Sigmoid colon (tissue), 4 donors: ENCODE results near the gene DDX27.

Experiments used
- CTCF ChIP-seq, 4 experiments: fragments of 450-650 bp in 3 of 4; fragments of 200-600 bp in 1 of 4; IDR thresholded peaks; one replicate each; pipeline ENCODE4 v1.5.1; 2016 to 2019; ENCODE audit warnings: antibody characterized with exemption in 4 of 4, mild to moderate bottlenecking in 3 of 4, moderate library complexity in 2 of 4
- EP300 ChIP-seq, 4 donors: sonication (generic); formaldehyde crosslinking; IDR thresholded peaks; one replicate each; pipeline ENCODE4 v1.6.1; 2017; ENCODE audit warnings: antibody characterized with exemption in 4 of 4
- POLR2A ChIP-seq, 2 donors: fragments of 450-650 bp; IDR thresholded peaks; one replicate each; pipeline ENCODE4 v1.6.1; 2016; ENCODE audit warnings: antibody characterized with exemption in 2 of 2, mild to moderate bottlenecking in 2 of 2, moderate library complexity in 2 of 2

GRCh38 chr20:49260218-49260617 lies 41.0 kb downstream of the DDX27 start:
- no peak for TF ChIP-seq EP300 (IDR thresholded peaks at IDR 0.05)
- no peak for TF ChIP-seq CTCF (IDR thresholded peaks at IDR 0.05)
- TF ChIP-seq POLR2A (IDR thresholded peaks at IDR 0.05), result no peak
